Panc1 (cell line): ENCODE data around the gene C1QTNF9B. TPM values are rescaled to one million over a fixed set of nuclear protein-coding genes. Genes with fewer than 3 reads are reported as not detected.

ENCODE experiments used
- ATAC-seq: fragments of 200-7000 bp; cut with Tn5 transposase; 2 replicates; pipeline ENCODE4 v1.9.1; 2020; ENCODE audit warnings: mild to moderate bottlenecking, moderate library complexity
- BruUV-seq: library from RNA; stranded (reverse); fragments of 400-500 nt; replicated peaks from 2 replicates; lab custom pipeline; 2021; lab: Mats Ljungman, UMichigan
- CTCF ChIA-PET: fragments of 300-600 bp; sonication (Branson Sonifier 250); formaldehyde crosslinking; loops from one replicate; lab custom pipeline; 2022; ENCODE audit warnings: antibody characterized with exemption; lab: Charles Lee
- POLR2A ChIA-PET: fragments of 300-600 bp; sonication (Branson Sonifier 250); formaldehyde crosslinking; loops from one replicate; lab custom pipeline; 2022; ENCODE audit warnings: antibody characterized with exemption; lab: Charles Lee
- DNase-seq: peaks from one replicate; pipeline ENCODE4 v3.0.0-alpha.2; 2010; ENCODE audit warnings: low read depth, low spot score
- H3K27ac ChIP-seq: 2 replicates; pipeline ENCODE4 v1.5.1; 2011; ENCODE audit warnings: mild to moderate bottlenecking, low read length, inconsistent platforms
- H3K27me3 ChIP-seq: fragments of 200-500 bp; sonication (Bioruptor generic); 2 replicates; pipeline ENCODE4 v1.6.0; 2014; ENCODE audit warnings: low read length, inconsistent platforms; ENCODE audit not compliant: control insufficient read depth, insufficient read depth
- H3K36me3 ChIP-seq: fragments of 200-500 bp; sonication (Bioruptor generic); 2 replicates; pipeline ENCODE4 v1.5.1; 2014; ENCODE audit warnings: inconsistent platforms, mild to moderate bottlenecking, low read length, moderate library complexity; ENCODE audit not compliant: control insufficient read depth, insufficient read depth
- H3K4me1 ChIP-seq: 2 replicates; pipeline ENCODE4 v1.5.1; 2011; ENCODE audit warnings: inconsistent platforms, mild to moderate bottlenecking, low read length, moderate library complexity; ENCODE audit not compliant: control insufficient read depth, insufficient read depth
- H3K4me3 ChIP-seq, 2 experiments: 2 replicates each; pipeline ENCODE4 v1.5.1; 2011 to 2012; ENCODE audit warnings: low read depth in 2 of 2, low read length in 2 of 2, mild to moderate bottlenecking in 2 of 2, inconsistent platforms in 1 of 2, moderate library complexity in 1 of 2
- H3K9me3 ChIP-seq: fragments of 200-500 bp; sonication (Bioruptor generic); 2 replicates; pipeline ENCODE4 v1.5.1; 2014; ENCODE audit warnings: low read depth, mild to moderate bottlenecking, inconsistent platforms, low read length, moderate library complexity; ENCODE audit not compliant: control insufficient read depth, insufficient read depth
- POLR2AphosphoS5 ChIP-seq: IDR thresholded peaks from 2 replicates; pipeline ENCODE4 v1.6.1; 2012; ENCODE audit warnings: mild to moderate bottlenecking, low read depth, low read length, moderate library complexity
- SIN3A ChIP-seq: IDR thresholded peaks from 2 replicates; pipeline ENCODE4 v1.6.1; 2012; ENCODE audit warnings: low read depth, mild to moderate bottlenecking, low read length, moderate library complexity, borderline replicate concordance; ENCODE audit not compliant: insufficient read depth
- TCF7L2 ChIP-seq: IDR thresholded peaks from 2 replicates; pipeline ENCODE4 v1.6.1; 2011; ENCODE audit warnings: mild to moderate bottlenecking, low read depth, low read length, inconsistent platforms
- in situ Hi-C: cut with HindIII; loops from 2 replicates; pipeline ENCODE4 v1.10.0; 2016; ENCODE audit warnings: low sequenced_read_pairs, low pct_unique_long_range_greater_than_20kb
- intact Hi-C: fragments of 100-400 bp; cut with micrococcal nuclease; formaldehyde crosslinking; loops from one replicate; pipeline ENCODE4 v1.10.0; 2022; ENCODE audit not compliant: unreplicated experiment
- total RNA-seq: library from RNA; stranded (reverse); gene quantifications from one replicate; pipeline ENCODE4 v1.2.1, GENCODE V29; 2021; ENCODE audit not compliant: unreplicated experiment
- TF ChIP-seq, protein P1 (sequence below), 2 experiments: IDR thresholded peaks; 2 replicates each; pipeline ENCODE4 v1.6.1; 2011 to 2012; ENCODE audit warnings: low read depth in 2 of 2, control low read depth in 1 of 2, low read length in 1 of 2, mild to moderate bottlenecking in 1 of 2, moderate library complexity in 1 of 2; ENCODE audit not compliant: insufficient read depth in 1 of 2
- TF ChIP-seq, protein P2 (sequence below): fragments of 450-650 bp; IDR thresholded peaks from 2 replicates; pipeline ENCODE4 v1.5.1; 2017; ENCODE audit warnings: mild to moderate bottlenecking

C1QTNF9B gene
- total RNA-seq, 1 experiment from 2014 or later: not detected

DNA sequence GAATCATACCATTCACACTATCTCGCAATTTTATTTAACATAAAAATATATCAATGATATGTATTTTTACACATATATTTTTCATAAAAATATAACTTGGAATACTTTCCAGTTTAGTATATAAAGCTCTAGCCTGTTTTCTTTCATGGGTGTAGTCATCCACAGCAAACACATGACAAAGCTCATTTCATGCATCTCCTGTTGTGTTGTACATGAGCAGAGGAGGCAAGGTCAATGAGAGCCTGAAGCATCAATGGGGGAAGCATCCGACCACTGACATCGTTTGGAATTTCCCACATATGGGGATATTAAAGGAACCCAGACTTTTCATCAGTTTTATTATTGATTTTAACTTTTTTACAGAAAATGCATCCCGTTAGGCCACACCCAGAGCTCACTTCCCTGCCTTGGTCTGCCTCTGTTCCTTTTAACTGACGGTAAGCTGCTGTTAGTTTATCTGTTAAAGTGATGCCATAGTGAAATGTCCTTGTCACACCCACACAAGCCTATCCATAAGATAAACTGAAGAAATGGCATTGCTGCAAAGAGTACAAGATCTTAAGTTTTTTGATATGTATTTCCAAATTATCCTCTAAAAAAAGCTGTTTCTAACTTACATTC is 52.1 kb downstream of the C1QTNF9B start:
- no TSS peak for BruUV-seq
- H3K27ac ChIP-seq: no peak overlapping the region
- no peaks in the 10 kb centered on the region for H3K27me3 ChIP-seq
- TF ChIP-seq, protein P1, sequence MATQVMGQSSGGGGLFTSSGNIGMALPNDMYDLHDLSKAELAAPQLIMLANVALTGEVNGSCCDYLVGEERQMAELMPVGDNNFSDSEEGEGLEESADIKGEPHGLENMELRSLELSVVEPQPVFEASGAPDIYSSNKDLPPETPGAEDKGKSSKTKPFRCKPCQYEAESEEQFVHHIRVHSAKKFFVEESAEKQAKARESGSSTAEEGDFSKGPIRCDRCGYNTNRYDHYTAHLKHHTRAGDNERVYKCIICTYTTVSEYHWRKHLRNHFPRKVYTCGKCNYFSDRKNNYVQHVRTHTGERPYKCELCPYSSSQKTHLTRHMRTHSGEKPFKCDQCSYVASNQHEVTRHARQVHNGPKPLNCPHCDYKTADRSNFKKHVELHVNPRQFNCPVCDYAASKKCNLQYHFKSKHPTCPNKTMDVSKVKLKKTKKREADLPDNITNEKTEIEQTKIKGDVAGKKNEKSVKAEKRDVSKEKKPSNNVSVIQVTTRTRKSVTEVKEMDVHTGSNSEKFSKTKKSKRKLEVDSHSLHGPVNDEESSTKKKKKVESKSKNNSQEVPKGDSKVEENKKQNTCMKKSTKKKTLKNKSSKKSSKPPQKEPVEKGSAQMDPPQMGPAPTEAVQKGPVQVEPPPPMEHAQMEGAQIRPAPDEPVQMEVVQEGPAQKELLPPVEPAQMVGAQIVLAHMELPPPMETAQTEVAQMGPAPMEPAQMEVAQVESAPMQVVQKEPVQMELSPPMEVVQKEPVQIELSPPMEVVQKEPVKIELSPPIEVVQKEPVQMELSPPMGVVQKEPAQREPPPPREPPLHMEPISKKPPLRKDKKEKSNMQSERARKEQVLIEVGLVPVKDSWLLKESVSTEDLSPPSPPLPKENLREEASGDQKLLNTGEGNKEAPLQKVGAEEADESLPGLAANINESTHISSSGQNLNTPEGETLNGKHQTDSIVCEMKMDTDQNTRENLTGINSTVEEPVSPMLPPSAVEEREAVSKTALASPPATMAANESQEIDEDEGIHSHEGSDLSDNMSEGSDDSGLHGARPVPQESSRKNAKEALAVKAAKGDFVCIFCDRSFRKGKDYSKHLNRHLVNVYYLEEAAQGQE (IDR thresholded peaks at IDR 0.05; ENCODE audit: insufficient read depth in 1 of 2, low read depth in 2 of 2, low read length in 1 of 2): no peak
- TF ChIP-seq SIN3A (no peak), TCF7L2 (no peak), POLR2AphosphoS5 (no peak)
- TF ChIP-seq, protein P2, sequence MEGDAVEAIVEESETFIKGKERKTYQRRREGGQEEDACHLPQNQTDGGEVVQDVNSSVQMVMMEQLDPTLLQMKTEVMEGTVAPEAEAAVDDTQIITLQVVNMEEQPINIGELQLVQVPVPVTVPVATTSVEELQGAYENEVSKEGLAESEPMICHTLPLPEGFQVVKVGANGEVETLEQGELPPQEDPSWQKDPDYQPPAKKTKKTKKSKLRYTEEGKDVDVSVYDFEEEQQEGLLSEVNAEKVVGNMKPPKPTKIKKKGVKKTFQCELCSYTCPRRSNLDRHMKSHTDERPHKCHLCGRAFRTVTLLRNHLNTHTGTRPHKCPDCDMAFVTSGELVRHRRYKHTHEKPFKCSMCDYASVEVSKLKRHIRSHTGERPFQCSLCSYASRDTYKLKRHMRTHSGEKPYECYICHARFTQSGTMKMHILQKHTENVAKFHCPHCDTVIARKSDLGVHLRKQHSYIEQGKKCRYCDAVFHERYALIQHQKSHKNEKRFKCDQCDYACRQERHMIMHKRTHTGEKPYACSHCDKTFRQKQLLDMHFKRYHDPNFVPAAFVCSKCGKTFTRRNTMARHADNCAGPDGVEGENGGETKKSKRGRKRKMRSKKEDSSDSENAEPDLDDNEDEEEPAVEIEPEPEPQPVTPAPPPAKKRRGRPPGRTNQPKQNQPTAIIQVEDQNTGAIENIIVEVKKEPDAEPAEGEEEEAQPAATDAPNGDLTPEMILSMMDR: no peak
- ChIA-PET POLR2A (no interaction called here), CTCF (no interaction called here)
- no peaks in the 10 kb centered on the region for H3K9me3 ChIP-seq
- no peak overlapping the region for H3K4me3 ChIP-seq
- in situ Hi-C loops (no loop called here), intact Hi-C loops (no loop called here)
- H3K36me3 ChIP-seq: no peaks in the 10 kb centered on the region
- no peak for DNase-seq
- no peaks in the 10 kb centered on the region for H3K4me1 ChIP-seq
- ATAC-seq: no peak

DNA sequence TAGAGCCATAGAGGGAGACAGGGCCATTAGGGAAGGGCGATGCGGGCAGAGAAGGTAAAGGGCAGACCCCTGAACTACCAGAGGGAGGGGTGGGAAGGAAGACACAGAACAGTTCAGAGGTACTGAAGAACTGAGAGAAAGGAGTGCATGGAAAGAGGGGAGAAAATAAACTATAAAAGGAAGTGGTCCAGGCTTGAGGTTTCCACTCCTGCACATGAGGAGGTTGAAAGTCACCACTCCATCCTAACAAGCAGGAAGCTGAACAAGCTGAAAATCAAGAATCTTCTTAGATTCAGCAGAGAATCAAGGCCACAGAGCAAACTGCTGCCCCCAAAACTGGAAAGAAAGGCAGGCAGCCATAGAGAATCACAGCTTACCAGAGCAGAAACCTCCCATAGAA is 53.2 kb downstream of the C1QTNF9B start:
- ChIA-PET POLR2A (no interaction called here), CTCF (no interaction called here)
- Histone ChIP-seq H3K9me3 (no peaks in the 10 kb centered on the region), H3K27me3 (no peaks in the 10 kb centered on the region), H3K4me3 (no peak overlapping the region), H3K36me3 (no peaks in the 10 kb centered on the region), H3K4me1 (no peaks in the 10 kb centered on the region), H3K27ac (no peak overlapping the region)
- in situ Hi-C loops (no loop called here), intact Hi-C loops (no loop called here)
- DNase-seq: no peak
- BruUV-seq: no TSS peak
- no peak for ATAC-seq
- TF ChIP-seq, protein P2: no peak
- no peak for TF ChIP-seq TCF7L2
- no peak for TF ChIP-seq SIN3A
- no peak for TF ChIP-seq POLR2AphosphoS5
- TF ChIP-seq, protein P1 (IDR thresholded peaks at IDR 0.05; ENCODE audit: insufficient read depth in 1 of 2, low read depth in 2 of 2, low read length in 1 of 2): no peak
